H1 (cell line): ENCODE data around the gene COL8A2.

Experiments used
- CTCF ChIP-seq, 3 experiments: IDR thresholded peaks; 1 replicate in 2 of 3; 2 replicates in 1 of 3; pipeline versions ENCODE4 v1.5.1 to v1.6.1; 2011; ENCODE audit warnings: low read length in 3 of 3, mild to moderate bottlenecking in 3 of 3, inconsistent platforms in 2 of 3, low read depth in 1 of 3, moderate library complexity in 1 of 3; ENCODE audit not compliant: insufficient read depth in 1 of 3; ENCODE audit errors: control extremely low read depth in 1 of 3
- EP300 ChIP-seq, 2 experiments: IDR thresholded peaks; 1 replicate in 1 of 2; 2 replicates in 1 of 2; pipeline ENCODE4 v1.6.1; 2011 to 2012; ENCODE audit warnings: low read depth in 2 of 2, low read length in 2 of 2, mild to moderate bottlenecking in 2 of 2, borderline replicate concordance in 1 of 2, inconsistent platforms in 1 of 2, moderate library complexity in 1 of 2
- SAP30 ChIP-seq: fragments of 300-600 bp; sonication (generic); IDR thresholded peaks from 2 replicates; pipeline ENCODE4 v1.7.1; 2012; ENCODE audit warnings: low read length, moderate library complexity, mild to moderate bottlenecking, inconsistent platforms; ENCODE audit not compliant: insufficient read depth, insufficient replicate concordance
- YY1 ChIP-seq: IDR thresholded peaks from 2 replicates; pipeline ENCODE4 v1.6.1; 2011; ENCODE audit warnings: low read depth, mild to moderate bottlenecking, low read length
- ZNF274 ChIP-seq: IDR thresholded peaks from 2 replicates; pipeline ENCODE4 v1.7.0; 2012; ENCODE audit warnings: low read length, borderline replicate concordance; ENCODE audit errors: extremely low read depth

GRCh38 chr1:36093929-36094328 lies 31.1 kb downstream of the COL8A2 start:
- TF ChIP-seq ZNF274 (no peak), SAP30 (no peak), CTCF (IDR thresholded peaks at IDR 0.05; ENCODE audit: control extremely low read depth in 1 of 3, insufficient read depth in 1 of 3, low read depth in 1 of 3, low read length in 3 of 3) (no peak), YY1 (no peak), EP300 (IDR thresholded peaks at IDR 0.05; ENCODE audit: borderline replicate concordance in 1 of 2, low read depth in 2 of 2, low read length in 2 of 2) (no peak)
